H9 (cell line): ENCODE data around the gene C13orf42. TPM values are rescaled to one million over a fixed set of nuclear protein-coding genes. Genes with fewer than 3 reads are reported as not detected.

Source experiments
- DNase-seq: peaks from one replicate; pipeline ENCODE4 v3.0.0-alpha.2; 2017
- H2AFZ ChIP-seq: one replicate; pipeline ENCODE4 v1.6.1; 2013; ENCODE audit warnings: mild to moderate bottlenecking, low read length, control low read depth, moderate library complexity
- H2AK5ac ChIP-seq: 2 replicates; pipeline ENCODE4 v1.6.1; 2013; ENCODE audit warnings: low read length, control low read depth, mixed read lengths; ENCODE audit not compliant: insufficient read length
- H2BK120ac ChIP-seq: one replicate; pipeline ENCODE4 v1.6.1; 2013; ENCODE audit warnings: low read depth, mild to moderate bottlenecking, low read length, control low read depth, inconsistent platforms; ENCODE audit not compliant: poor library complexity, severe bottlenecking
- H2BK12ac ChIP-seq: 2 replicates; pipeline ENCODE4 v1.6.1; 2013; ENCODE audit warnings: low read length, control low read depth, mixed read lengths, low read depth; ENCODE audit not compliant: insufficient read length
- H2BK15ac ChIP-seq: 2 replicates; pipeline ENCODE4 v1.6.1; 2013; ENCODE audit warnings: low read depth, low read length, control low read depth
- H2BK20ac ChIP-seq: one replicate; pipeline ENCODE4 v1.6.1; 2013; ENCODE audit warnings: low read depth, mild to moderate bottlenecking, low read length, control low read depth, inconsistent platforms; ENCODE audit not compliant: poor library complexity, severe bottlenecking
- H2BK5ac ChIP-seq: 2 replicates; pipeline ENCODE4 v1.6.1; 2013; ENCODE audit warnings: low read length, control low read depth, mixed read lengths; ENCODE audit not compliant: insufficient read length
- H3K14ac ChIP-seq: 2 replicates; pipeline ENCODE4 v1.6.1; 2013; ENCODE audit warnings: low read length, control low read depth; ENCODE audit not compliant: insufficient read depth
- H3K18ac ChIP-seq: 2 replicates; pipeline ENCODE4 v1.6.1; 2013; ENCODE audit warnings: low read depth, mild to moderate bottlenecking, mixed read lengths, low read length, control low read depth; ENCODE audit not compliant: insufficient read length
- H3K23ac ChIP-seq: 2 replicates; pipeline ENCODE4 v1.6.1; 2013; ENCODE audit warnings: low read length, control low read depth, mixed read lengths, low read depth; ENCODE audit not compliant: insufficient read length
- H3K23me2 ChIP-seq: 2 replicates; pipeline ENCODE4 v1.6.1; 2013; ENCODE audit warnings: low read depth, mild to moderate bottlenecking, mixed read lengths, low read length, control low read depth; ENCODE audit not compliant: insufficient read length, poor library complexity, severe bottlenecking
- H3K27ac ChIP-seq: 2 replicates; pipeline ENCODE4 v1.5.1; 2013; ENCODE audit warnings: low read length, control low read depth, mixed read lengths, low read depth; ENCODE audit not compliant: insufficient read length
- H3K27me3 ChIP-seq: 2 replicates; pipeline ENCODE4 v1.6.1; 2013; ENCODE audit warnings: low read length, control low read depth, inconsistent platforms; ENCODE audit not compliant: insufficient read depth
- H3K4ac ChIP-seq: 2 replicates; pipeline ENCODE4 v1.6.1; 2013; ENCODE audit warnings: low read depth, mild to moderate bottlenecking, control low read depth, inconsistent platforms, low read length, moderate library complexity
- H3K4me1 ChIP-seq: 2 replicates; pipeline ENCODE4 v1.6.1; 2013; ENCODE audit warnings: low read length, control low read depth, inconsistent platforms; ENCODE audit not compliant: insufficient read depth
- H3K4me2 ChIP-seq: 2 replicates; pipeline ENCODE4 v1.6.1; 2013; ENCODE audit warnings: low read length, control low read depth, mixed read lengths; ENCODE audit not compliant: insufficient read length, insufficient read depth
- H3K56ac ChIP-seq: 2 replicates; pipeline ENCODE4 v1.6.1; 2013; ENCODE audit warnings: low read depth, mild to moderate bottlenecking, mixed read lengths, low read length, control low read depth; ENCODE audit not compliant: insufficient read length
- H3K79me1 ChIP-seq: 2 replicates; pipeline ENCODE4 v1.6.1; 2013; ENCODE audit warnings: low read depth, mild to moderate bottlenecking, moderate library complexity, low read length, control low read depth, inconsistent platforms; ENCODE audit not compliant: insufficient read depth, poor library complexity, severe bottlenecking
- H3K79me2 ChIP-seq: 2 replicates; pipeline ENCODE4 v1.6.1; 2013; ENCODE audit warnings: low read length, control low read depth, inconsistent platforms; ENCODE audit not compliant: insufficient read depth
- H3K9ac ChIP-seq: 2 replicates; pipeline ENCODE4 v1.6.1; 2013; ENCODE audit warnings: low read length, control low read depth, mixed read lengths; ENCODE audit not compliant: insufficient read length; ENCODE audit errors: extremely low read depth
- H3K9me3 ChIP-seq: one replicate; pipeline ENCODE4 v1.6.1; 2013; ENCODE audit warnings: low read depth, low read length, inconsistent platforms; ENCODE audit not compliant: control insufficient read depth
- H3T11ph ChIP-seq: one replicate; pipeline ENCODE4 v1.6.1; 2013; ENCODE audit warnings: mild to moderate bottlenecking, low read length, control low read depth, inconsistent platforms
- H4K20me1 ChIP-seq: one replicate; pipeline ENCODE4 v1.6.1; 2013; ENCODE audit not compliant: control insufficient read depth, insufficient read length, insufficient read depth
- H4K5ac ChIP-seq: 2 replicates; pipeline ENCODE4 v1.6.1; 2013; ENCODE audit warnings: low read depth, mild to moderate bottlenecking, mixed read lengths, low read length, control low read depth; ENCODE audit not compliant: insufficient read length
- H4K8ac ChIP-seq: replicated peaks from 2 replicates; pipeline ENCODE4 v1.6.1; 2013; ENCODE audit warnings: low read length, control low read depth, mixed read lengths, low read depth; ENCODE audit not compliant: insufficient read length
- H4K91ac ChIP-seq: 2 replicates; pipeline ENCODE4 v1.6.1; 2013; ENCODE audit warnings: low read depth, mild to moderate bottlenecking, moderate library complexity, mixed read lengths, low read length, control low read depth; ENCODE audit not compliant: insufficient read length
- H3K27ac Mint-ChIP-seq, 3 experiments: 2 replicates in 2 of 3; 3 replicates in 1 of 3; pipeline ENCODE4 v1.8.0; 2020 to 2021; ENCODE audit warnings: mixed read lengths in 3 of 3, mild to moderate bottlenecking in 1 of 3, moderate library complexity in 1 of 3
- H3K27me3 Mint-ChIP-seq: 2 replicates; pipeline ENCODE4 v1.8.0; 2021; ENCODE audit warnings: low read depth, mild to moderate bottlenecking, moderate library complexity, mixed read lengths
- H3K36me3 Mint-ChIP-seq, 3 experiments: 2 replicates in 2 of 3; 3 replicates in 1 of 3; pipeline ENCODE4 v1.8.0; 2020 to 2021; ENCODE audit warnings: low read depth in 3 of 3, mixed read lengths in 3 of 3; ENCODE audit not compliant: insufficient read depth in 1 of 3
- H3K4me1 Mint-ChIP-seq, 2 experiments: 2 replicates each; pipeline ENCODE4 v1.8.0; 2020; ENCODE audit warnings: mixed read lengths in 2 of 2
- H3K4me3 Mint-ChIP-seq, 2 experiments: 2 replicates in 1 of 2; 3 replicates in 1 of 2; pipeline ENCODE4 v1.8.0; 2020 to 2021; ENCODE audit warnings: mild to moderate bottlenecking in 2 of 2, mixed read lengths in 2 of 2, moderate library complexity in 1 of 2
- H3K9me3 Mint-ChIP-seq, 2 experiments: 2 replicates in 1 of 2; 3 replicates in 1 of 2; pipeline ENCODE4 v1.8.0; 2020; ENCODE audit warnings: mild to moderate bottlenecking in 2 of 2, mixed read lengths in 2 of 2, moderate library complexity in 1 of 2
- WGBS: extraction: QIAGEN DNeasy Blood & Tissue Kit; methylation state at CpG from one replicate; pipeline ENCODE4 v1.1.7; 2013; ENCODE audit warnings: missing lambda C conversion rate, low lambda C conversion rate, mixed read lengths; ENCODE audit not compliant: insufficient read length; ENCODE audit errors: extremely low coverage; 5-methylcytosine and 5-hydroxymethylcytosine counted together
- total RNA-seq: library from RNA; stranded (reverse); gene quantifications from 2 replicates; pipeline ENCODE4 v1.2.1, GENCODE V29; 2021
- TF ChIP-seq, protein P1 (sequence below): fragments of 200-600 bp; sonication (generic); conservative IDR thresholded peaks from 3 replicates; pipeline ENCODE4 v1.8.0; 2021; ENCODE audit warnings: antibody characterized with exemption, mild to moderate bottlenecking

Gene C13orf42
- total RNA-seq, 1 experiment from 2014 or later = 16.5 TPM

DNA sequence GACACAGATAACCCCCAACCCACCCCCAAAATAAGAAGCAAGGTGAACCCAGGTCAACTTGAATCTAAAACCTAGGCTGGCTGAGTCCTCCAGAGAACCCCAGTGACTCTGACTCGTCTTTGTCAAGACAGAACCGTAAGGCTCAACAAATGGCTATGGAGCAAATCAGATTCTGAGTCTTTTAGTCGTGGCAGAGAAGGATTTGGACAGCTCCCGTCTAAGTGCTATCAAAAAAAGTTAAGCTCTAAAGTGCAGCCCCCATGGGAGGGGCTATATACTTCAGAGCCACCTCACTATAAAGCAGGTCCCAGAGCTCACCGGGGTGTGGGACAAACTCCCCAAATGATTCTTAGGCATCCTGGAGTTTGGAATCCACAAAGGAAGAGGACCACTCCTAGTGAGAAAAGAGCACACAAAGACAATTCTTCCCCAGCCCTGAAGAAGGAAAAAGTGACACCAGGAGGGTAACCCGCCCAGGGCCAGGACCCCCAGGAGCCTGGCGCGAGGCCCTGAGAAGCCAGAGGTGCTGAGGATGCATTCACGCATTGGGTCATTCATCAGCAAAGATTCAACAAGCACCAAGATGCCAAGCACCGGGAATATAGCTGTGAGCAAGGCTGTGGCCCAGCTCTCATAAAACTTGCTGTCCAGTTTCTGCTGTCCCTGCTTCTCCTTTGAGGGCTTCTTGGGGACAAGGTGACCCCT is 25.4 kb upstream of the C13orf42 start:
- H3K9ac ChIP-seq = no peak overlapping the region
- H3K9me3 Mint-ChIP-seq = peaks cover 17 to 28% of the 10 kb centered on the region in 2 experiments
- H3K36me3 Mint-ChIP-seq = peaks cover 53 to 60% (median 54%) of the 10 kb centered on the region in 3 experiments
- no peak overlapping the region for H2BK15ac ChIP-seq
- no peaks in the 10 kb centered on the region for H3K27me3 ChIP-seq
- no peak overlapping the region for H2BK12ac ChIP-seq
- H3K18ac ChIP-seq = no peak overlapping the region
- H3K23ac ChIP-seq = no peak overlapping the region
- no peaks in the 10 kb centered on the region for H3K79me2 ChIP-seq
- DNase-seq = no peak
- H4K8ac ChIP-seq = no peak overlapping the region
- no peak overlapping the region for H4K91ac ChIP-seq
- WGBS = no CpG with 5 or more reads among the region's 10 CpGs
- no peak overlapping the region; a peak in 1 of 7 replicates for H3K27ac Mint-ChIP-seq
- TF ChIP-seq, protein P1, sequence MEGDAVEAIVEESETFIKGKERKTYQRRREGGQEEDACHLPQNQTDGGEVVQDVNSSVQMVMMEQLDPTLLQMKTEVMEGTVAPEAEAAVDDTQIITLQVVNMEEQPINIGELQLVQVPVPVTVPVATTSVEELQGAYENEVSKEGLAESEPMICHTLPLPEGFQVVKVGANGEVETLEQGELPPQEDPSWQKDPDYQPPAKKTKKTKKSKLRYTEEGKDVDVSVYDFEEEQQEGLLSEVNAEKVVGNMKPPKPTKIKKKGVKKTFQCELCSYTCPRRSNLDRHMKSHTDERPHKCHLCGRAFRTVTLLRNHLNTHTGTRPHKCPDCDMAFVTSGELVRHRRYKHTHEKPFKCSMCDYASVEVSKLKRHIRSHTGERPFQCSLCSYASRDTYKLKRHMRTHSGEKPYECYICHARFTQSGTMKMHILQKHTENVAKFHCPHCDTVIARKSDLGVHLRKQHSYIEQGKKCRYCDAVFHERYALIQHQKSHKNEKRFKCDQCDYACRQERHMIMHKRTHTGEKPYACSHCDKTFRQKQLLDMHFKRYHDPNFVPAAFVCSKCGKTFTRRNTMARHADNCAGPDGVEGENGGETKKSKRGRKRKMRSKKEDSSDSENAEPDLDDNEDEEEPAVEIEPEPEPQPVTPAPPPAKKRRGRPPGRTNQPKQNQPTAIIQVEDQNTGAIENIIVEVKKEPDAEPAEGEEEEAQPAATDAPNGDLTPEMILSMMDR = no peak
- H4K20me1 ChIP-seq = no peaks in the 10 kb centered on the region
- H3K23me2 ChIP-seq = no peaks in the 10 kb centered on the region
- no peak overlapping the region for H3K27ac ChIP-seq
- no peak overlapping the region for H3K4ac ChIP-seq
- no peak overlapping the region for H2AK5ac ChIP-seq
- H2BK120ac ChIP-seq = no peak overlapping the region
- H3K4me3 Mint-ChIP-seq = no peak overlapping the region
- no peak overlapping the region for H3T11ph ChIP-seq
- no peak overlapping the region for H3K56ac ChIP-seq
- no peaks in the 10 kb centered on the region for H3K4me1 ChIP-seq
- H2AFZ ChIP-seq = no peak overlapping the region
- H3K9me3 ChIP-seq = peaks cover 6% of the 10 kb centered on the region
- H2BK5ac ChIP-seq = no peak overlapping the region
- H4K5ac ChIP-seq = no peak overlapping the region
- peaks cover 9 to 18% of the 10 kb centered on the region in 2 experiments; a peak in 3 of 4 replicates for H3K4me1 Mint-ChIP-seq
- no peak overlapping the region for H3K14ac ChIP-seq
- no peak overlapping the region for H3K4me2 ChIP-seq
- H3K27me3 Mint-ChIP-seq = no peaks in the 10 kb centered on the region; the same call in 1 of the 2 replicates
- H2BK20ac ChIP-seq = no peak overlapping the region
- H3K79me1 ChIP-seq = no peaks in the 10 kb centered on the region
